ENCODE measurements around the gene ERLIN1. TPM values are rescaled to one million over a fixed set of nuclear protein-coding genes. Genes with fewer than 3 reads are reported as not detected.

Gene ERLIN1
- total RNA-seq, 4 donors from 2014 or later, result 23.0 to 36.9 (median 35.1) TPM

DNA sequence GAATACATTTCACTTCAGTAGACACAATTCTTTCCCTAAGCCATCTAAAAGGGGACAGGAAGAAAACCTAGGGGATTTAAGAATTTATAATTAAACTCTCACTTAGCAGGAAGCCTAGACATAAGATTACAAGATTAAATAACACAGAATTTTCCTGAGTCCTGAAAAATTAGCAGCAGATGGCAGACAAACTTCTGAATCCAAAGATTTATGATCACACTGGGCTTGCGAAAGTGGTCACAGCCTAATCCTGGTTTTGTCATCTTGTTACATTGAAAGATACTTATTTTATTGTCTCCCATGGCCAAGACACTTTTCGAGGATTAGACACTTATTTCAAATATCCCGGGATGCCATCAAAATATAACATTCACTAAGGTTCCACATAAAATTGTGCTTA, 2.9 kb downstream of the ERLIN1 start:
- TF ChIP-seq, protein P1, sequence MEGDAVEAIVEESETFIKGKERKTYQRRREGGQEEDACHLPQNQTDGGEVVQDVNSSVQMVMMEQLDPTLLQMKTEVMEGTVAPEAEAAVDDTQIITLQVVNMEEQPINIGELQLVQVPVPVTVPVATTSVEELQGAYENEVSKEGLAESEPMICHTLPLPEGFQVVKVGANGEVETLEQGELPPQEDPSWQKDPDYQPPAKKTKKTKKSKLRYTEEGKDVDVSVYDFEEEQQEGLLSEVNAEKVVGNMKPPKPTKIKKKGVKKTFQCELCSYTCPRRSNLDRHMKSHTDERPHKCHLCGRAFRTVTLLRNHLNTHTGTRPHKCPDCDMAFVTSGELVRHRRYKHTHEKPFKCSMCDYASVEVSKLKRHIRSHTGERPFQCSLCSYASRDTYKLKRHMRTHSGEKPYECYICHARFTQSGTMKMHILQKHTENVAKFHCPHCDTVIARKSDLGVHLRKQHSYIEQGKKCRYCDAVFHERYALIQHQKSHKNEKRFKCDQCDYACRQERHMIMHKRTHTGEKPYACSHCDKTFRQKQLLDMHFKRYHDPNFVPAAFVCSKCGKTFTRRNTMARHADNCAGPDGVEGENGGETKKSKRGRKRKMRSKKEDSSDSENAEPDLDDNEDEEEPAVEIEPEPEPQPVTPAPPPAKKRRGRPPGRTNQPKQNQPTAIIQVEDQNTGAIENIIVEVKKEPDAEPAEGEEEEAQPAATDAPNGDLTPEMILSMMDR (IDR thresholded peaks at IDR 0.05), result no peak
- no peak for TF ChIP-seq POLR2A (IDR thresholded peaks at IDR 0.05)
- WGBS, 2 donors, result 73 to 81% methylated on average over 3 of the region's 3 CpGs
- H3K4me3 ChIP-seq (ENCODE audit: low read depth, poor library complexity, severe bottlenecking), result no peak overlapping the region

DNA sequence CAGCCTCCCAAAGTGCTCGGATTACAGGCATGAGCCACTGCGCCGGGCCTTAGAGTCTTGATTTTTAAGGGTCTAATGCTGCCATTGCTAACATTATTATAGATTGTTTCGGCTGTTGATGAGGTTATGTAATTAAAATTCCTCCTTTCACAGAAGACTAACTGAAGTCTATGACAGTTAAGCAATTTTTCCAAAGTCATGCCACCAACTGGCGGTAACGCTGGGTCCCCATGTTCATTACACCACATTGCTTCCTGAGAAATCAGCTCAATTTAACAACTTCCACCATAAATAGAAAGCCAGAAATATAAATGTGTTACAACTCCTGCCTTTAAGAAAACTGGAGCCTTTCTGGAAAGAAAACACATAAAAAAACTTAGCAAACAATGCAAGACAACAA, 3.5 kb downstream of the ERLIN1 start:
- intact Hi-C loops (cut with DNase I; ENCODE audit: low total_unique reads), result no loop called here
- 87 to 91% methylated on average over 6 of the region's 6 CpGs for WGBS, 2 donors
- TF ChIP-seq POLR2A (IDR thresholded peaks at IDR 0.05), result no peak
- TF ChIP-seq, protein P1 (IDR thresholded peaks at IDR 0.05), result no peak
- no peak overlapping the region for H3K4me3 ChIP-seq (ENCODE audit: low read depth, poor library complexity, severe bottlenecking)
- DNase-seq (ENCODE audit: low spot score in 2 of 2), result no peak

More for the DNA sequence above, 2.9 kb downstream of the ERLIN1 start:
- DNase-seq (ENCODE audit: low spot score in 2 of 2), result no peak
- intact Hi-C loops (cut with DNase I; ENCODE audit: low total_unique reads), result no loop called here

DNA sequence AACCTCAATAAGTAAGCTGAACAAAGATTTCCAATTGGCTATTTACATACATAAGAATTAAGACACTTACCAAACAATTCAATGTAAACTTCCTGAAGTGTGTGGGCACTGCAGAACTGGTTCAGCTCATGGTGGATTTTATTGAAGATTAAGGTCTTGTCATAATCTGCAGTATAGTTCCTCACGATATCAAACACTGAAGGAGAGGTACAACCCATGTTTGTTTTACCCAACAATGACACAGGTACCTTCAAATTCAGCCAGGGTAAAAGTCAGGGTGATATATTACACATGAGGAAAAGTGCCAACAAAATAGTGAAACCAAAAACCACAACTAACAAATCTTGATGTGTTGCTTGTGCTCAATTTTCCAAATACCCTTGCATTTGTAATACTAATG, 10.0 kb downstream of the ERLIN1 start:
- intact Hi-C loops (cut with DNase I; ENCODE audit: low total_unique reads), result no loop called here
- DNase-seq (ENCODE audit: low spot score in 2 of 2), result no peak
- no peak overlapping the region for H3K4me3 ChIP-seq (ENCODE audit: low read depth, poor library complexity, severe bottlenecking)
- TF ChIP-seq, protein P1 (IDR thresholded peaks at IDR 0.05), result no peak
- no peak for TF ChIP-seq POLR2A (IDR thresholded peaks at IDR 0.05)
- WGBS, 2 donors, result 63 to 67% methylated on average over 1 of the region's 1 CpG

DNA sequence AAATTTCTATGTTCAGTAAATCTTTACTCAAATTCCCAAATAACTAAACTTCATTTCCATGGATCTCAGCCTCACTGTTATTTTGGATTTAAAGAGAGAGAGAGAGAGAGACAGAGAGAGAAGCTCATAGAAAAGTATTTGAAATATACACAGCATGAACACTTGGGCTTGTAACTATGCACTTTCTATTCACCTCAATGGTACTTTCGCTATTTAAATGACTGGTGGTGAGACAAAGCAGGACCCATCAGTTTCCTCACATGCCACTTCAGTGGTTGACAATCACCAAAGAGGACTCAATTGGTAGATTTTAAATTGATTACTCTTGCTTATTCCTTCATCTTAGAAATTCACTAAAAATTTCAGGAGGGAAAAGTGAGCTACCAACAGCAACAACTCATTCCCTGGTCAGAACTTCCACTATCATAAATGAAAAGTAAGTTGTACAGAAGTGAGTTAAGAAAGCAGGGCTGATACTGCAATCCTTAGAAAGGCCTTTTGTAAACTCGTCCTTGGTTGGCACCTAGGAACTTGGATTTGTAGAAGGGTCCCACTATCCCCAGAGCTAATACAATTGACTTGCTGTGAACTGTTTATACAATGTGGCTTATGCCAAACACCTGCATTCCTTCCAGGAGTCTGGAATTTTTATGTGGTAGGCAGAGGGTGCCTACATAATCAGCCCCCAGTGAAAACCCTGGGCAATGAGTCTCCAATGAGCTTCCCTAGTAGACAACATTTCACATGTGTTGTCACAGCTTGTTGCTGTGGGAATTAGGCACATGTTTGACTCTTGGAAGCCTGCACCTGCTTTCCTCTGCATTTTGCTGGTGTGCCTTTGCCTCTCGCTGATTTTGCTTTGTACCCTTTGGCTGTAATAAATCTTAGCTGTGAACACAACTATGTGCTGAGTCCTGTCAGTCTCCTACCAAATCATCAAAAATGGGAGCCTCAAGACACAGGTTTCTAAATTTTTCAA, 10.8 kb downstream of the ERLIN1 start:
- no peak for DNase-seq (ENCODE audit: low spot score in 2 of 2)
- no peak overlapping the region for H3K4me3 ChIP-seq (ENCODE audit: low read depth, poor library complexity, severe bottlenecking)
- no peak for TF ChIP-seq POLR2A (IDR thresholded peaks at IDR 0.05)
- TF ChIP-seq, protein P1 (IDR thresholded peaks at IDR 0.05), result no peak
- 89 to 93% methylated on average over 3 of the region's 3 CpGs for WGBS, 2 donors
- intact Hi-C loops (cut with DNase I; ENCODE audit: low total_unique reads), result no loop called here

DNA sequence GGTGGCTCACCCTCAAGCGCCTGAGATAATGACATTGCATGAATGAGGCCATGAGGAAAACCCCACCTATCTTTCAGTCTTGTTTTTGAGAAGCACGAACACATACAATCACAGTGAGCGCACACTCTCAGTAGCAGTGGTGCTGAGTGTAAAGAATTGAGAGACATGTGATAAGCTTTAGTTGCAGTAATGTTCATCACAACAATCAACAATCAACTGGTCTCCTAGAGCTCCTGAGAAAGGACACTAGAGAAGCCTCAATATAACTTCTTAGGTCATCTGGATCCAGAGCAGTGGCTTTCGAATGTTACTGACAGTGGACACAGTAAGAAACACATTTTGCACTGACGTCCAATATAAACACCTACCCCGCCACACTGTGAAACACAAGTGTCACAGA, 12.8 kb downstream of the ERLIN1 start:
- intact Hi-C loops (cut with DNase I; ENCODE audit: low total_unique reads), result no loop called here
- H3K4me3 ChIP-seq (ENCODE audit: low read depth, poor library complexity, severe bottlenecking), result no peak overlapping the region
- TF ChIP-seq, protein P1 (IDR thresholded peaks at IDR 0.05), result no peak
- no peak for TF ChIP-seq POLR2A (IDR thresholded peaks at IDR 0.05)
- 94 to 100% methylated on average over 6 of the region's 6 CpGs for whole genome bisulfite sequencing, 2 donors
- DNase-seq (ENCODE audit: low spot score in 2 of 2), result no peak

Data from lower leg skin (tissue), 4 donors.